HG02759 (cell line): Measurements from ENCODE around the gene DOCK4.
A peak's percentile ranks its signal among the peaks of the same experiment; 100 is the strongest.

Experiments
- ATAC-seq: cut with Tn5 transposase; IDR thresholded peaks from one replicate; pipeline ENCODE4 v1.9.1; 2021; ENCODE audit warnings: mild to moderate bottlenecking, moderate library complexity; ENCODE audit not compliant: unreplicated experiment

Gene DOCK4

DNA sequence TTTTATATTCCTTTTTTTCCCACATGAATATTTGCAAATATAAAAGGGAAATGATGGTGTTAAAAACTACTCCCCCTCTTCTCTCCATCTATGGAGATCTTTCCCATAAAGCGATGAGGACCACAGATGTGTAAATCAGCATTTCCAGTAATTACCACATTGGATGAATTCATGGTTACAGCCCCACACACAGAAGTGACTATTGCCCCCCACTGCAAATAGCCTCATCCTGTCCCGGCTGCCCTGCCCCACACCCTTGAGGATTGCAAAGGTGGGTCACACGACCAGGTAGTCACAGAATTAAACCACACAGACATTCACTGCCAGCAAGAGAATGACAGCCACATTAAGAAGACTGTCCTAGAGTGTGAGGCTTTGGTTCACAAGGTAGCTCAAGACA, 145.1 kb downstream of the DOCK4 start:
- ATAC-seq, result no peak

GRCh38 chr7:112060625-112061024, 145.6 kb downstream of the DOCK4 start:
- ATAC-seq, result no peak

DNA sequence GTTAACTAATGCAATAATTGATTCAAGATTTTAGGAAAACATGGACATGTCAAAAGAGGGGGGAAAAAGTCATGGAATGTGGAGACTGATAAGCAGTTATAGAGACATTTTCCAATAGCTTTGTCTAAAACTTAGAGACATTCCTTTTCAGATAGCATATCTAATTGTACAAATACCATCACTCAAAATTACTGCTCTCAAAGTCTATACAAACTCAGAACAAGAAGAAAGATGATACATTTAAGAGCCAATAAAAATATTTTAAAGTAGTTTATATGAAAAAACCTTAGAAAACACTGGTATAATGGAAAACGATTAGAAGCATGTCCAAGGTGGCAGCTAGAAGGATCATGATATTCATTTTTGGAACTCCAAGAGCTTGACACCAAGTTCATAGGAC, 146.5 kb downstream of the DOCK4 start:
- no peak for ATAC-seq

GRCh38 chr7:112058686-112059085, 147.5 kb downstream of the DOCK4 start:
- no peak for ATAC-seq

GRCh38 chr7:112056409-112056808, 149.8 kb downstream of the DOCK4 start:
- ATAC-seq, result peak; percentile 90

- ATAC-seq, result no peak
These were observed 152.5 kb downstream of the DOCK4 start for GRCh38 chr7:112053737-112054069.

GRCh38 chr7:112052993-112053736, 153.0 kb downstream of the DOCK4 start:
- ATAC-seq, result no peak

DNA sequence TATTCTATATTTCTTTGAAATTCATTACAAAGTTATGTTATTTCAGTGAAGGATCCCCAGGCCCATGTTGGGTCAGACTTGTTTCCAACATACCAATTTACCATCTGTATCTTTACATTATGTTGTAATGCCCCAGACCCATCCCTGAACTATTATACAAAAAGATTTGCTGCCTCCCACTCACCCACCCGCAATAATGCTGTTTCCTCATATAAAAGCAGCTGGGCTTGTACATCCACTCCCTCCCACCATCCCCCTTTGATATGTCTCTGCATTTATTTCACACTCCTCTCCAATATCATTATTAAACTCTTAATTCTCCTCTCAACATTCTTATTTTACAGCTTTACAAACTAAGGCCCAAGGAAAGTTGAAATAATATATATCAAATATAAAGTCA, 153.7 kb downstream of the DOCK4 start:
- ATAC-seq, result no peak

DNA sequence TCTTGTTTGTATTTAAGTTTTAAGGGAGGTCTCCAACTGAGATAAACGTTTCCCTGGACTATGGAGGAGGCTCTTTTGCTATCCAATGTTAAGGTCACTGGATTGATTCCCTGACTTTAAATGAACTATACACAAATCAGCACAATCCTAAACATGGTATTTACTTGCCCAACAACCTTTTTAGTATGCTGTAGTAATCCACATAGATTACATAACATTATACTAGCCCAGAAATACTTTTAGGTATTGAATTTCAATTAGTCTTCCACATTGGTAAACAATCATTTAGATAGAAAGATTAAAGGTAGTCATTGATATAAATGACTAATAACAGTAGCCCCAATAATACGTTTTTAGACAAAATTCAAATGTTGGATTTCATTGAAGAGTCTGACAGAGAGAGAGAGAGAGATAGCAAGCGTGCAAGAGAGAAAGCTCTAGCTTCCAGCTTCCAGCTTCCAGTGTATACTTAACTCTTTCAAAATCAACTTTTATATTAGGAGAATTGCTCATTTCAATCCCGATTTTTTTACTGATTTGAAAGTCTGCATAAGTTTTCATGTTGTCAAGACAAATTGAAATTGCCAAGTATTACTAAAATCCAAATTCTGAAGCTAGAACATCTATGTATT, 155.8 kb downstream of the DOCK4 start:
- ATAC-seq, result no peak

GRCh38 chr7:112049555-112050249, 156.5 kb downstream of the DOCK4 start:
- ATAC-seq, result no peak

- ATAC-seq, result no peak
These were observed 158.8 kb downstream of the DOCK4 start for GRCh38 chr7:112047421-112047820.

GRCh38 chr7:112045222-112045621, 161.0 kb downstream of the DOCK4 start:
- ATAC-seq, result no peak

GRCh38 chr7:112042631-112043030, 163.6 kb downstream of the DOCK4 start:
- no peak for ATAC-seq

GRCh38 chr7:112038353-112038752, 167.8 kb downstream of the DOCK4 start:
- no peak for ATAC-seq

DNA sequence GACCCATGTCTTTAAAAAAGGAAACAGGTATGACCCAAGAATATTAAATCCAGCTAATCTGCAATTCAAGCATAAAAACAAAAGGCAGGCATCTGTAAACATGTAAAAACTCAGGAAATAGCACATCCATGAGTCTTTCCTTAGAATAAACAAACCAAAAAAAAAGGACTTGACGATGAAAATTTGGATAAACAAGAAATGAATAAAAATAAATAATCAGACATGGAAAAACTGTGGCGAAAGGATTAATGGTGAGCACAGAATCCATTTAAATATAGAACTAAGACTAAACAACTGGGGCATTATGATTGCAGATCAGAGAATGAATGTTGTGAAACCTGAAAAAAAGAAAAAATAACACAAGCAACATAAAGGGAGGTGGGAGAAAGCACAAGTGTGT, 170.1 kb downstream of the DOCK4 start:
- ATAC-seq, result no peak

DNA sequence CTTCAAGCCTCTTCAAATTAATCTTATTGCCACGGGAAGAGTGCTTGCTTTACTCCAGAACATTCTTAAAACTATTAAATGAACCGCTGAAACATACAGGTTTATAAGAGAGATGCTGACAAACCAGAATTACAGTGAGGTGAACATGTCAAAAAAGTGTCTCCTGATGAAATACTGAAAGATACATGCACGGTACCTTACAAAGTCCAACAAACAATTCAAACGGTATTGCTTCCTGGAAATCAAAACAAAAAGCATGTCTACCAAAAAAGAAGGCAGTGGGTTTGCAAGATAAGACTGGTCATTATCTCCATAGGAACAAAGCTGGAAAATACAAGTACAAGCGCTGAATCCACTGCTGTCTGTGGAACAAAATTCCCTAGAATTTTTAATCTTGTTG, 174.5 kb downstream of the DOCK4 start:
- ATAC-seq, result no peak

DNA sequence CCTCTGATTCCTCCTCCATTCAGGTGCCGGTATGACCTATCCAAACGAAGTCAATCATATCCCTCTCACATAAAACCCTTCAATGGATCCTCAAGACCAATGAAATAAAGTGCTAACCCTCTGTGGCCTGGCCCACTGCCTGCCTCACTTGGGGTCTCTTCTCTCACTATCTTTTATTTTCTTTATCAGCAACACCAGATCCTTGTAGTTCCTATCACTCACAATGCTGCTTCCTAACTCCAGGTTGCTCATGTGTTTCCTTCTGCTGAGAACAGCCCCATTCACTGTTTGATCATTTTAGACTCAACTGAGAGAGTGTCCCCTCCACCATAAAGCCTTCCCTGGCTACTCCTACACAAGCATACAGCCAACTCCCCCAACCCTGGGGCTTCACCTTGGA, 180.6 kb downstream of the DOCK4 start:
- no peak for ATAC-seq

DNA sequence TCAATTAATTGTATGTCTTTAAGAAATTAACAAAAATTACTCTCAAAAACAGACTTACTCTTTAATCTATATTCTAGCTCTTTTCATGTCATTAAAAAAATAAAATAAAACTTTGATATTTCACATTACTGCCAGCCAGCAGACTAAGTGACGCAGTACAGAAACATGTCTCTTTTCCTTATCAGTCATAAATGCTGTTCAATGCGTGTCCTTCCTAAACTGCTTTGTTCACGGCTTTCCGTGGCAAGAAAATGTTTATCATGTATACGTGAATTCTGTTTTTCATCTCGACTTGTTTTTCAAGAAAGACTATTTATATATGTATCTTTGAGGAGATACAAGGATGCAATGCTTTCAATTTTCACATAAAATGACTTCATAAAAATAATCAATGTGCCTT, 182.4 kb downstream of the DOCK4 start:
- no peak for ATAC-seq

GRCh38 chr7:112023282-112023681, 182.9 kb downstream of the DOCK4 start:
- ATAC-seq, result no peak

- no peak for ATAC-seq
These were observed 184.1 kb downstream of the DOCK4 start for GRCh38 chr7:112022128-112022527.

DNA sequence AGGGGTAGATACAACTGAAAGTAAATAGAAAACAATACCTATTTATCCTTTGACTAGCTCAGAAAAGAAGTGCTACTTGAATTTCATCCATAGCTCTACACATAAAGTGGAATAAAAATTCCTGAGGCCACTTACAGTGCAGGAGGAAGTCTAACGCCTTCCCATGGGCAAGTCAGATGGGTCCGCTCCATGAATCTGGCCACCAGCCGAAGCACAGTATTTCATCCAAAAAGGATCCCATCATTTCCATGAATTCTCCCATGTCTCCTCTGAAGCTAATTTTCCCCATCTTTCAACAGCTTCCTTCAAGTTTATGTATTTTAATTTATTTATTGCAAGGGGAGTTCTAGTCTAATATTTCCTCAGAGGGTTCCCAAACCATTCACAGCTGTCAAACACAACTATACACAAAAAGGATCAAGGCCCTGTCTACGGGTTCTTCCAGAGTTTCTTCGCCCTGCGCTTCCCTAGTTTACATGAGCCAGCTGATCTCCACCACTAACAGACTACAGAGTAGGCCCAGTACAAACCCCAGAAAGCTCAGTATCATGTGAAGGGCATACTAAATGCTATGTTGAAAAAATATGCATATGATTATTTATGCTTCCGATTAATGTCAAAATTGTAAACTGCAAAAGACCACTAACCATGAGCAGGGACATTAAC, 184.7 kb downstream of the DOCK4 start:
- no peak for ATAC-seq

DNA sequence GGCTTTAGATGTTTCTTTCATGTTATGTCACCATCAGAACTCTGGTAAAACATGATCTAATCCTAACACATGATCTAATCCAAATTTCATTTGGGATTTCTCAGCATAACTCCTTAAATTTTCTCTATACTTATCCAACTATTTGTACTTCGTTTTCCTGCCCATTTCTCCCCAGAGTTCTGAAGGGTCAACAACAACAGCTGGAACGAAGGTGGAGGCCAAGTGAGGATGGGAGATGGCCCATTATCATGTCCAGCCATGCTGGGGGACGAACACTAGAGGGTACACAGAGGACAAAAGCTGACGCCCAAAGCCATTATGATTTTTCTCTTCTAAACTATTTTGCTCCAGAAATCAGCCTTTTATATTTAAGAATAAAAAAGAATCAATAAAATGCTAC, 185.4 kb downstream of the DOCK4 start:
- ATAC-seq, result no peak
